Measurements from ENCODE around the gene ISOC2. TPM values are rescaled to one million over a fixed set of nuclear protein-coding genes. Genes with fewer than 3 reads are reported as not detected.

The ISOC2 gene
- polyA plus RNA-seq, 3 donors = 28.7 to 38.3 (median 31.9) TPM

- no peak for DNase-seq (ENCODE audit: low read depth in 3 of 3, low spot score in 2 of 3)
Measured at GRCh38 chr19:55490478-55491432, 29.3 kb upstream of the ISOC2 start.

GRCh38 chr19:55489711-55490477 is 28.5 kb upstream of the ISOC2 start:
- no peak for DNase-seq (ENCODE audit: low read depth in 3 of 3, low spot score in 2 of 3)

- DNase-seq (ENCODE audit: low read depth in 3 of 3, low spot score in 2 of 3) = no peak
Measured at GRCh38 chr19:55488986-55489710, 27.7 kb upstream of the ISOC2 start.

GRCh38 chr19:55487924-55488687 is 26.7 kb upstream of the ISOC2 start, which contains the start of gene SSC5D:
Gene SSC5D (plus strand): TSS chr19:55488436. CDS start chr19:55488590, 154 bp downstream.
- DNase-seq (ENCODE audit: low read depth in 3 of 3, low spot score in 2 of 3) = no peak

GRCh38 chr19:55486971-55487923 is 25.8 kb upstream of the ISOC2 start:
- no peak for DNase-seq (ENCODE audit: low read depth in 3 of 3, low spot score in 2 of 3)

GRCh38 chr19:55486043-55486970 is 24.9 kb upstream of the ISOC2 start:
- no peak for DNase-seq (ENCODE audit: low read depth in 3 of 3, low spot score in 2 of 3)

GRCh38 chr19:55485439-55486011 is 24.1 kb upstream of the ISOC2 start:
- no peak for DNase-seq (ENCODE audit: low read depth in 3 of 3, low spot score in 2 of 3)

- DNase-seq (ENCODE audit: low read depth in 3 of 3, low spot score in 2 of 3) = no peak
Measured at GRCh38 chr19:55484593-55485438, 23.4 kb upstream of the ISOC2 start, which contains the start of gene NAT14. Gene NAT14 (plus strand): TSS chr19:55485188. CDS start chr19:55485709, 521 bp downstream.

GRCh38 chr19:55483706-55484592 is 22.5 kb upstream of the ISOC2 start:
- DNase-seq (ENCODE audit: low read depth in 3 of 3, low spot score in 2 of 3) = no peak

- no peak for DNase-seq (ENCODE audit: low read depth in 3 of 3, low spot score in 2 of 3)
Measured at GRCh38 chr19:55482967-55483705, 21.7 kb upstream of the ISOC2 start.

GRCh38 chr19:55482156-55482961 is 20.9 kb upstream of the ISOC2 start:
- no peak for DNase-seq (ENCODE audit: low read depth in 3 of 3, low spot score in 2 of 3)

GRCh38 chr19:55481794-55482155 is 20.3 kb upstream of the ISOC2 start:
- DNase-seq (ENCODE audit: low read depth in 3 of 3, low spot score in 2 of 3) = no peak

GRCh38 chr19:55481148-55481793 is 19.8 kb upstream of the ISOC2 start:
- DNase-seq (ENCODE audit: low read depth in 3 of 3, low spot score in 2 of 3) = no peak
